Gastrocnemius medialis (tissue), 4 donors: ENCODE measurements around the gene TRIM66.

Source experiments
- CTCF ChIP-seq, 5 experiments: fragments of 450-650 bp in 3 of 5; fragments of 200-600 bp in 2 of 5; sonication (generic) in 2 of 5; IDR thresholded peaks in 4 of 5; conservative IDR thresholded peaks in 1 of 5; 1 replicate in 4 of 5; 2 replicates in 1 of 5; pipeline ENCODE4 v1.5.1; 2016 to 2019; ENCODE audit warnings: antibody characterized with exemption in 5 of 5, mild to moderate bottlenecking in 3 of 5, moderate library complexity in 3 of 5
- POLR2A ChIP-seq, 2 donors: fragments of 450-650 bp; IDR thresholded peaks; one replicate each; pipeline ENCODE4 v1.6.1; 2017; ENCODE audit warnings: antibody characterized with exemption in 2 of 2, mild to moderate bottlenecking in 2 of 2, moderate library complexity in 2 of 2

DNA sequence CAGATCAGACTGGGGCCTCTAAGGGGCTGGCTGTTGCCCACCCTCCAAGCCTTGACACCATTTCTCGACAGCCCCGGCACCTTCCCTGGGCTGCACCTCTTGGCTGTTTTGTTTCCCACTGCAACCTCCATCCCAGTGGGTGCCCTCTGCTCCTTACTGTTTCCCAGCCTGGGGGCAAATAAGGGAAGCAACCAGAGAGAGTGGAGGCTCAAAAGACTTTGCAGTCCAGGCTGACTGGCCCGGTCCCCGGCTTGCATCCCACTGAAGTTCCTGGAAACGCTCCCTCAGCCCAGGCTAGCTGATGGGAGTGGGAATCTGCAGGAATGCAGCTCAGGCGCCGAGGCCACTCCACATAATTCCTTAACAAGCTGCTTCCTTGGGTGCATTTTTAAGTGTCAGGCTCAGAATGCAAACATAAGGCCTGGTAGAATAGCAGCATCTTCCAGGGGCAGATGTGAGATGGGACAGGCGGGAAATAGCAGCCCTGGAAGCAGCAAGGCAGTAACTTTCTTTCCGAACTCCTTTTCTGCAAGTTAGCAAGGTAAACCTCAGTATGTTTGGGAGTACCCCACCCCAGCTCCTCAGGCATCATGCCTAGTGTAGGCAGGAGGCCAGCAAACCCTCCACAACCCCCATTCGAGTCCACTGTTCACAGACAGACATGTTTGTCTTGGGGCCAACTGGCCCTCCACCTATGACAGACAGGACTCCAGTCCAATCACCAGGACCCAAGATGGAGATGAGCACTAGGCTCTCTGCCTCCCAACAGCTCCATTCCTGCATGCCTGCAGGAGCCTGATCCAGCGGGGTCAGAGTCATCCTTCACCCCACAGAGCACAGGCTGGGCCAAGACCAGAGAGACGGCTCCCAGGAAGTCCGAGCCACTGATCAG is 39.4 kb upstream of the TRIM66 start:
- TF ChIP-seq CTCF (IDR thresholded peaks at IDR 0.05 in 4 of 5, conservative IDR thresholded peaks at IDR 0.05 in 1 of 5) = no peak
- no peak for TF ChIP-seq POLR2A (IDR thresholded peaks at IDR 0.05)
